Osteoblast (primary cell): ENCODE data around the gene TPCN2. TPM values are rescaled to one million over a fixed set of nuclear protein-coding genes. Genes with fewer than 3 reads are reported as not detected.
A peak's percentile ranks its signal among the peaks of the same experiment; 100 is the strongest.

ENCODE experiments used
- DNase-seq: peaks from one replicate; pipeline ENCODE4 v3.0.0; 2011; ENCODE audit warnings: low spot score, mixed read lengths; ENCODE audit not compliant: insufficient read length; ENCODE audit errors: missing footprints
- H2AFZ ChIP-seq: 2 replicates; pipeline ENCODE4 v1.6.0; 2011; ENCODE audit warnings: mild to moderate bottlenecking, low read length
- H3K27ac ChIP-seq: 2 replicates; pipeline ENCODE4 v1.5.1; 2011; ENCODE audit warnings: mild to moderate bottlenecking, low read depth, low read length, moderate library complexity
- H3K27me3 ChIP-seq: 2 replicates; pipeline ENCODE4 v1.6.0; 2012; ENCODE audit warnings: mild to moderate bottlenecking, control low read depth, inconsistent platforms, low read length, moderate library complexity; ENCODE audit not compliant: insufficient read depth
- H3K36me3 ChIP-seq: 2 replicates; pipeline ENCODE4 v1.5.1; 2011; ENCODE audit warnings: mild to moderate bottlenecking, low read length, control low read depth, moderate library complexity; ENCODE audit not compliant: insufficient read depth
- H3K4me1 ChIP-seq: 2 replicates; pipeline ENCODE4 v1.5.1; 2011; ENCODE audit warnings: mild to moderate bottlenecking, low read length, control low read depth, moderate library complexity; ENCODE audit not compliant: insufficient read depth
- H3K4me2 ChIP-seq: 2 replicates; pipeline ENCODE4 v1.6.0; 2011; ENCODE audit warnings: mild to moderate bottlenecking, low read length; ENCODE audit not compliant: insufficient read depth
- H3K4me3 ChIP-seq: fragments of 200-600 bp; sonication (generic); 3 replicates; pipeline ENCODE4 v1.5.1; 2012; ENCODE audit warnings: mild to moderate bottlenecking, low read length, inconsistent platforms; ENCODE audit not compliant: insufficient read depth
- H3K79me2 ChIP-seq: 2 replicates; pipeline ENCODE4 v1.6.0; 2012; ENCODE audit warnings: mild to moderate bottlenecking, low read length, control low read depth, inconsistent platforms; ENCODE audit not compliant: insufficient read depth
- H3K9me3 ChIP-seq: 2 replicates; pipeline ENCODE4 v1.5.1; 2011; ENCODE audit warnings: low read depth, low read length, control low read depth
- H4K20me1 ChIP-seq: 2 replicates; pipeline ENCODE4 v1.6.0; 2012; ENCODE audit warnings: mild to moderate bottlenecking, low read length, control low read depth; ENCODE audit not compliant: insufficient read depth
- CTCF ChIP-seq: IDR thresholded peaks from 2 replicates; pipeline ENCODE4 v1.5.1; 2011; ENCODE audit warnings: mild to moderate bottlenecking, low read depth, low read length, moderate library complexity; ENCODE audit errors: extremely low read depth
- total RNA-seq: library from RNA; depleted of rRNA; stranded (reverse); fragments of >200 nt; gene quantifications from 2 replicates; pipeline ENCODE4 v1.2.3, GENCODE V29; 2012

TPCN2 gene
- total RNA-seq, 1 donor: 14.1 TPM

- Histone ChIP-seq H3K79me2 (peaks cover 4% of the 10 kb centered on the region), H2AFZ (no peak overlapping the region), H4K20me1 (peaks cover 24% of the 10 kb centered on the region), H3K9me3 (no peaks in the 10 kb centered on the region), H3K4me1 (no peaks in the 10 kb centered on the region), H3K4me3 (no peak overlapping the region), H3K27ac (no peak overlapping the region), H3K27me3 (no peaks in the 10 kb centered on the region), H3K36me3 (no peaks in the 10 kb centered on the region), H3K4me2 (no peak overlapping the region)
- peak; percentile 82 for DNase-seq
- TF ChIP-seq CTCF: no peak
These were observed 15.7 kb downstream of the TPCN2 start for GRCh38 chr11:69064394-69064957.

- peak; percentile 54 for DNase-seq
- Histone ChIP-seq H3K36me3 (no peaks in the 10 kb centered on the region), H3K79me2 (no peaks in the 10 kb centered on the region), H3K4me2 (no peak overlapping the region), H3K4me3 (no peak overlapping the region), H2AFZ (no peak overlapping the region), H3K4me1 (no peaks in the 10 kb centered on the region), H3K9me3 (no peaks in the 10 kb centered on the region), H3K27me3 (no peaks in the 10 kb centered on the region), H4K20me1 (peaks cover 20% of the 10 kb centered on the region), H3K27ac (no peak overlapping the region)
- no peak for TF ChIP-seq CTCF
These were observed 16.5 kb downstream of the TPCN2 start for GRCh38 chr11:69065147-69065710.

- Histone ChIP-seq H2AFZ (no peak overlapping the region), H3K27ac (no peak overlapping the region)
These were observed 17.7 kb downstream of the TPCN2 start for GRCh38 chr11:69066122-69067112.

More at GRCh38 chr11:69066122-69067112, 17.7 kb downstream of the TPCN2 start:
- no peaks in the 10 kb centered on the region for H3K4me1 ChIP-seq
- peaks cover 13% of the 10 kb centered on the region for H4K20me1 ChIP-seq
- no peak overlapping the region for H3K4me2 ChIP-seq
- DNase-seq: peak; percentile 78
- no peaks in the 10 kb centered on the region for H3K9me3 ChIP-seq
- no peak for TF ChIP-seq CTCF
- no peak overlapping the region for H3K4me3 ChIP-seq
- no peaks in the 10 kb centered on the region for H3K79me2 ChIP-seq
- H3K36me3 ChIP-seq: no peaks in the 10 kb centered on the region
- H3K27me3 ChIP-seq: no peaks in the 10 kb centered on the region
